Neural cell (in vitro differentiated cells): ENCODE results near the gene NUBP1. TPM values are rescaled to one million over a fixed set of nuclear protein-coding genes. Genes with fewer than 3 reads are reported as not detected.

Source experiments
- H2AFZ ChIP-seq: fragments of 200-600, 300-800 bp; sonication (generic), shearing (Covaris generic); 2 replicates; pipeline ENCODE4 v1.6.0; 2014; ENCODE audit warnings: low read depth, mild to moderate bottlenecking, antibody characterized with exemption, low read length, moderate library complexity
- H3F3A ChIP-seq: fragments of 200-600 bp; shearing (Covaris generic); 2 replicates; pipeline ENCODE4 v1.6.1; 2016; ENCODE audit warnings: mild to moderate bottlenecking, moderate library complexity, mixed read lengths, antibody characterized with exemption, low read length; ENCODE audit not compliant: insufficient read depth, poor library complexity, severe bottlenecking
- H3K27ac ChIP-seq: fragments of 200-600, 300-800 bp; sonication (generic), shearing (Covaris generic); 2 replicates; pipeline ENCODE4 v1.5.1; 2014; ENCODE audit warnings: mild to moderate bottlenecking, low read length, moderate library complexity
- H3K27me3 ChIP-seq: fragments of 300-800, 200-600 bp; sonication (generic), shearing (Covaris generic); 2 replicates; pipeline ENCODE4 v1.6.0; 2014; ENCODE audit warnings: mild to moderate bottlenecking, low read depth, low read length, moderate library complexity; ENCODE audit not compliant: insufficient read depth
- H3K36me3 ChIP-seq: fragments of 300-800, 200-600 bp; sonication (generic), shearing (Covaris generic); 2 replicates; pipeline ENCODE4 v1.5.1; 2014; ENCODE audit warnings: mild to moderate bottlenecking, antibody characterized with exemption, low read length, moderate library complexity; ENCODE audit not compliant: insufficient read depth
- H3K4me2 ChIP-seq: fragments of 300-800, 200-600 bp; sonication (generic), shearing (Covaris generic); 2 replicates; pipeline ENCODE4 v1.6.0; 2014; ENCODE audit warnings: mild to moderate bottlenecking, low read length
- H3K4me3 ChIP-seq: fragments of 300-800, 200-600 bp; sonication (generic), shearing (Covaris generic); 2 replicates; pipeline ENCODE4 v1.5.1; 2014; ENCODE audit warnings: mild to moderate bottlenecking, low read length, moderate library complexity
- H3K79me2 ChIP-seq: fragments of 200-600 bp; shearing (Covaris generic); replicated peaks from 2 replicates; pipeline ENCODE4 v1.6.0; 2014; ENCODE audit warnings: mild to moderate bottlenecking, low read length, moderate library complexity; ENCODE audit not compliant: insufficient read depth
- H3K9ac ChIP-seq: fragments of 300-800, 200-600 bp; sonication (generic), shearing (Covaris generic); 2 replicates; pipeline ENCODE4 v1.6.1; 2016; ENCODE audit warnings: mild to moderate bottlenecking, low read length, mixed read lengths
- H3K9me2 ChIP-seq: fragments of 200-600 bp; shearing (Covaris generic); 2 replicates; pipeline ENCODE4 v1.6.1; 2016; ENCODE audit warnings: mild to moderate bottlenecking, low read length, mixed read lengths; ENCODE audit not compliant: insufficient read depth
- H3K9me3 ChIP-seq: fragments of 200-600, 300-800 bp; sonication (generic), shearing (Covaris generic); 2 replicates; pipeline ENCODE4 v1.6.1; 2016; ENCODE audit warnings: mild to moderate bottlenecking, mixed run types, low read length, moderate library complexity, mixed read lengths
- H4K20me1 ChIP-seq: fragments of 200-600 bp; shearing (Covaris generic); 2 replicates; pipeline ENCODE4 v1.6.1; 2016; ENCODE audit warnings: mild to moderate bottlenecking, mixed run types; ENCODE audit not compliant: insufficient read depth
- EP300 ChIP-seq: fragments of 450-650 bp; conservative IDR thresholded peaks from 2 replicates; pipeline ENCODE4 v1.6.1; 2014; ENCODE audit warnings: antibody characterized with exemption, mild to moderate bottlenecking, moderate library complexity; ENCODE audit not compliant: poor library complexity, severe bottlenecking
- EZH2 ChIP-seq: fragments of 200-600, 300-800 bp; shearing (Covaris generic), sonication (generic); IDR thresholded peaks from 2 replicates; pipeline ENCODE4 v1.6.1; 2014; ENCODE audit warnings: antibody characterized with exemption, low read length, borderline replicate concordance, mild to moderate bottlenecking; ENCODE audit not compliant: insufficient read depth, poor library complexity, severe bottlenecking
- MXI1 ChIP-seq: fragments of 450-650 bp; conservative IDR thresholded peaks from 2 replicates; pipeline ENCODE4 v1.6.1; 2014; ENCODE audit warnings: antibody characterized with exemption, mild to moderate bottlenecking; ENCODE audit not compliant: poor library complexity, severe bottlenecking
- POLR2AphosphoS5 ChIP-seq: IDR thresholded peaks from 2 replicates; pipeline ENCODE4 v1.6.1; 2012
- RAD21 ChIP-seq: fragments of 450-650 bp; conservative IDR thresholded peaks from 2 replicates; pipeline ENCODE4 v1.6.1; 2014; ENCODE audit warnings: antibody characterized with exemption, mild to moderate bottlenecking, moderate library complexity
- SMC3 ChIP-seq: fragments of 450-650 bp; conservative IDR thresholded peaks from 2 replicates; pipeline ENCODE4 v1.6.1; 2014; ENCODE audit warnings: antibody characterized with exemption, mild to moderate bottlenecking, moderate library complexity; ENCODE audit not compliant: poor library complexity
- TAF1 ChIP-seq: IDR thresholded peaks from 2 replicates; pipeline ENCODE4 v1.6.1; 2012; ENCODE audit warnings: low read depth
- polyA plus RNA-seq: library from polyadenylated mRNA; depleted of rRNA; stranded (reverse); fragments of >200 nt; gene quantifications from 2 replicates; pipeline ENCODE4 v1.2.3, GENCODE V29; 2014
- TF ChIP-seq, protein P1 (sequence below): IDR thresholded peaks from 2 replicates; pipeline ENCODE4 v1.6.1; 2012; ENCODE audit warnings: borderline replicate concordance
- TF ChIP-seq, protein P2 (sequence below): fragments of 450-650 bp; IDR thresholded peaks from 2 replicates; pipeline ENCODE4 v1.5.1; 2014; ENCODE audit warnings: antibody characterized with exemption, mild to moderate bottlenecking, moderate library complexity; ENCODE audit not compliant: poor library complexity, severe bottlenecking

NUBP1 gene
- polyA plus RNA-seq, 1 donor from 2014 or later = 19.7 TPM

DNA sequence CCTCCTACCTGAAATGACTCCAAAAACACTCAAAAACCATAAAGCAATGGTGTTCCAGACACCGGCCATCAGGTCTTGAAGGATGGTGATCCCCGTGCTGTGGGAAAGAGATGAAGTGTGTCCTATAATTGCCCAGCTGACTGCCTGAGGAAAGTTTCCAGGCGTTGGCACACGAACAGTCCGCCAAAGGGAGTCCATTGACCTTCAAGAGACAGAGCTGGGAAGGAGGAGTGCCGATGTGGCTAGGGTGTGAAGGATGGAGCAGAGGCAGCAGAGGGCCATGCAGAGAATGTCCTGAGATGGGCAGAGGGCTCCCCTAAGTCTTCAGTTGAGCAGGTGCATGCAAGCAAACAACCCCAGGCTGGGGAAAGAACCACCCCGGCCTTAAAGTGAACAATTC lies 11.9 kb upstream of the NUBP1 start:
- Histone ChIP-seq H3F3A (no peaks in the 10 kb centered on the region), H3K27ac (no peak overlapping the region), H4K20me1 (no peaks in the 10 kb centered on the region), H3K4me3 (no peak overlapping the region), H3K36me3 (no peaks in the 10 kb centered on the region), H3K9me2 (no peaks in the 10 kb centered on the region), H2AFZ (no peak overlapping the region), H3K4me2 (no peak overlapping the region), H3K9me3 (no peaks in the 10 kb centered on the region), H3K27me3 (no peaks in the 10 kb centered on the region), H3K79me2 (no peaks in the 10 kb centered on the region), H3K9ac (no peak overlapping the region)
- TF ChIP-seq POLR2AphosphoS5 = no peak
- no peak for TF ChIP-seq RAD21
- TF ChIP-seq, protein P1, sequence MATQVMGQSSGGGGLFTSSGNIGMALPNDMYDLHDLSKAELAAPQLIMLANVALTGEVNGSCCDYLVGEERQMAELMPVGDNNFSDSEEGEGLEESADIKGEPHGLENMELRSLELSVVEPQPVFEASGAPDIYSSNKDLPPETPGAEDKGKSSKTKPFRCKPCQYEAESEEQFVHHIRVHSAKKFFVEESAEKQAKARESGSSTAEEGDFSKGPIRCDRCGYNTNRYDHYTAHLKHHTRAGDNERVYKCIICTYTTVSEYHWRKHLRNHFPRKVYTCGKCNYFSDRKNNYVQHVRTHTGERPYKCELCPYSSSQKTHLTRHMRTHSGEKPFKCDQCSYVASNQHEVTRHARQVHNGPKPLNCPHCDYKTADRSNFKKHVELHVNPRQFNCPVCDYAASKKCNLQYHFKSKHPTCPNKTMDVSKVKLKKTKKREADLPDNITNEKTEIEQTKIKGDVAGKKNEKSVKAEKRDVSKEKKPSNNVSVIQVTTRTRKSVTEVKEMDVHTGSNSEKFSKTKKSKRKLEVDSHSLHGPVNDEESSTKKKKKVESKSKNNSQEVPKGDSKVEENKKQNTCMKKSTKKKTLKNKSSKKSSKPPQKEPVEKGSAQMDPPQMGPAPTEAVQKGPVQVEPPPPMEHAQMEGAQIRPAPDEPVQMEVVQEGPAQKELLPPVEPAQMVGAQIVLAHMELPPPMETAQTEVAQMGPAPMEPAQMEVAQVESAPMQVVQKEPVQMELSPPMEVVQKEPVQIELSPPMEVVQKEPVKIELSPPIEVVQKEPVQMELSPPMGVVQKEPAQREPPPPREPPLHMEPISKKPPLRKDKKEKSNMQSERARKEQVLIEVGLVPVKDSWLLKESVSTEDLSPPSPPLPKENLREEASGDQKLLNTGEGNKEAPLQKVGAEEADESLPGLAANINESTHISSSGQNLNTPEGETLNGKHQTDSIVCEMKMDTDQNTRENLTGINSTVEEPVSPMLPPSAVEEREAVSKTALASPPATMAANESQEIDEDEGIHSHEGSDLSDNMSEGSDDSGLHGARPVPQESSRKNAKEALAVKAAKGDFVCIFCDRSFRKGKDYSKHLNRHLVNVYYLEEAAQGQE = no peak
- TF ChIP-seq SMC3 = no peak

DNA sequence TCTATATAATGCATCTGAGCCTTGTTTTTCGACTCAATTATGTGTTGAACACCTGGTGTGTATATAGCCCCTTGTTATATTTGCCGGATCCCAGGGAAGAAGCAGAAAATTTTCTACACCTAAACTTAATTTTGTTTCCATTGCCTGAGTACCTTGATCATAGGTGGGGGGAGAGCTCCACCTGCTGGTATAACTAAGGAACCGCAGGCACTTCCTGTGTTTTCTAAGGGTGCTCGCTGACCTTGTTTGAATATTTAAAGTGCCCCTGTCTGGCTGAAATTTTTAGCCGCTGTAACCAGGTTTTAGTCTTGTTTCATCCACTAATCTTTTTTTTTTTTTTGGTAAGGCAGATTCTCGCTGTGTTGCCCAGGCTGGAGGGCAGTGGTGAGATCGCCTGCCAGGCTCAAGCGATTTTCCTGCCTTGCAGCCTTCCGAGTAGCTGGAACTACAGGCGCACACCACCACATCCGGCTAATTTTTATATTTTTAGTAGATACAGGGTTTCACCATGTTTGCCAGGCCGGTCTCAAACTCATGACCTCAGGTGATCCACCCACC lies 6.5 kb upstream of the NUBP1 start:
- H3K4me2 ChIP-seq = no peak overlapping the region
- H3K27me3 ChIP-seq = no peaks in the 10 kb centered on the region
- H3K9ac ChIP-seq = no peak overlapping the region
- H3K79me2 ChIP-seq = no peaks in the 10 kb centered on the region
- H3K9me3 ChIP-seq = no peaks in the 10 kb centered on the region
- H2AFZ ChIP-seq = no peak overlapping the region
- H3K9me2 ChIP-seq = no peaks in the 10 kb centered on the region
- no peak overlapping the region for H3K27ac ChIP-seq
- no peaks in the 10 kb centered on the region for H3F3A ChIP-seq
- TF ChIP-seq, protein P2, sequence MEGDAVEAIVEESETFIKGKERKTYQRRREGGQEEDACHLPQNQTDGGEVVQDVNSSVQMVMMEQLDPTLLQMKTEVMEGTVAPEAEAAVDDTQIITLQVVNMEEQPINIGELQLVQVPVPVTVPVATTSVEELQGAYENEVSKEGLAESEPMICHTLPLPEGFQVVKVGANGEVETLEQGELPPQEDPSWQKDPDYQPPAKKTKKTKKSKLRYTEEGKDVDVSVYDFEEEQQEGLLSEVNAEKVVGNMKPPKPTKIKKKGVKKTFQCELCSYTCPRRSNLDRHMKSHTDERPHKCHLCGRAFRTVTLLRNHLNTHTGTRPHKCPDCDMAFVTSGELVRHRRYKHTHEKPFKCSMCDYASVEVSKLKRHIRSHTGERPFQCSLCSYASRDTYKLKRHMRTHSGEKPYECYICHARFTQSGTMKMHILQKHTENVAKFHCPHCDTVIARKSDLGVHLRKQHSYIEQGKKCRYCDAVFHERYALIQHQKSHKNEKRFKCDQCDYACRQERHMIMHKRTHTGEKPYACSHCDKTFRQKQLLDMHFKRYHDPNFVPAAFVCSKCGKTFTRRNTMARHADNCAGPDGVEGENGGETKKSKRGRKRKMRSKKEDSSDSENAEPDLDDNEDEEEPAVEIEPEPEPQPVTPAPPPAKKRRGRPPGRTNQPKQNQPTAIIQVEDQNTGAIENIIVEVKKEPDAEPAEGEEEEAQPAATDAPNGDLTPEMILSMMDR = peak; percentile 95
- TF ChIP-seq, protein P1 = no peak
- no peak for TF ChIP-seq POLR2AphosphoS5
- no peak for TF ChIP-seq TAF1
- TF ChIP-seq MXI1 = no peak
- no peak for TF ChIP-seq EP300
- peak; percentile 93 for TF ChIP-seq SMC3
- peak; percentile 96 for TF ChIP-seq RAD21
- TF ChIP-seq EZH2 = no peak
- no peaks in the 10 kb centered on the region for H3K36me3 ChIP-seq
- H3K4me3 ChIP-seq = no peak overlapping the region
- no peaks in the 10 kb centered on the region for H4K20me1 ChIP-seq
